RWPE1 (cell line): ENCODE data around the gene TNFAIP2.
A peak's percentile ranks its signal among the peaks of the same experiment; 100 is the strongest.

Experiments used
- CTCF ChIA-PET: fragments of 350-600 bp; sonication (Branson Sonifier 250); formaldehyde crosslinking; extraction: SDS; loops from one replicate; lab custom pipeline; 2021; lab: Yijun Ruan, JAX
- POLR2A ChIA-PET: fragments of 400-600 bp; formaldehyde crosslinking; extraction: SDS; loops from one replicate; lab custom pipeline; 2020; ENCODE audit warnings: antibody characterized with exemption; ENCODE audit not compliant: low non-redundant PET; lab: Yijun Ruan, JAX
- DNase-seq: peaks from one replicate; pipeline ENCODE4 v3.0.0; 2012; ENCODE audit warnings: low spot score
- H3K27ac ChIP-seq: fragments of 450-650 bp; 2 replicates; pipeline ENCODE4 v1.5.1; 2017
- CTCF ChIP-seq: fragments of 450-650 bp; conservative IDR thresholded peaks from 2 replicates; pipeline ENCODE4 v1.5.1; 2017; ENCODE audit warnings: low read depth, mild to moderate bottlenecking

The TNFAIP2 gene

DNA sequence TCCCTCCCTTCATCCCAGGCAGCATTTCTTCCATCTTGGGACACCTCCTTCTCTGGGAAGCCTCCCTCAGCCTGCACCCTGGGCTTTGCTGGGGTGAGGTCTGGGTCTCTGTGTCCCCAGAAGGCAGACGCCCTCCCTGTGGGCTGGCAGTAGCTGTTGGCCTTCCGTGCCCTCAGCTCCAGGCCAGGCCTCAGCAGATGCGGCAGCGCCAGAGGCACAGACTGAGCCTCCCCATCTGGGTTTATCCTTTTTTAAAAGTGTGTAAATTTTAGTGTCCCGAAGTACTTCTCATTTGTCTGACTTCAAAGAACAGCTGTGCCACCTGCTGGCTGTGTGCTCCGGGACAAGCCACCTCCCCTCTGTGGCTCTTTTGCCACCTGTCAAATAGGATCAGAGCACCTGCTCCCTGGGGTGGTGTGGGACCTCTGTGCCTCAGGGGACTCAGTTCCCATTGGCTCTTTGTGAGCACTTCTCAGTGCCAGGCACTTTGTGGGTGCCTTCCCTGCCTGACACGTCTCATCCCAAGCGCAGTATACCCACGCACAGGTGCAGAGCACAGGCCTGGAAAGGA, 17.6 kb upstream of the TNFAIP2 start:
- H3K27ac ChIP-seq: peak overlapping the region; percentile 26
- CTCF ChIA-PET: interaction anchor here (0.5 to 4.3 kb wide), 29 partner anchors 7 to 511 kb away, joined by 3 to 69 read pairs (median 5); partner anchors contain the start of genes LBHD2 and TNFAIP2
- DNase-seq: no peak
- POLR2A ChIA-PET: no interaction called here
- TF ChIP-seq CTCF: no peak

- no peak for TF ChIP-seq CTCF
- CTCF ChIA-PET: interaction anchor here (4.3 kb wide), 1 partner anchor 184 kb away, joined by 69 read pairs; no protein-coding TSS in a partner anchor
- no peak for DNase-seq
- no peak overlapping the region for H3K27ac ChIP-seq
- POLR2A ChIA-PET: no interaction called here
These were observed 15.8 kb upstream of the TNFAIP2 start for GRCh38 chr14:103107455-103107854.

DNA sequence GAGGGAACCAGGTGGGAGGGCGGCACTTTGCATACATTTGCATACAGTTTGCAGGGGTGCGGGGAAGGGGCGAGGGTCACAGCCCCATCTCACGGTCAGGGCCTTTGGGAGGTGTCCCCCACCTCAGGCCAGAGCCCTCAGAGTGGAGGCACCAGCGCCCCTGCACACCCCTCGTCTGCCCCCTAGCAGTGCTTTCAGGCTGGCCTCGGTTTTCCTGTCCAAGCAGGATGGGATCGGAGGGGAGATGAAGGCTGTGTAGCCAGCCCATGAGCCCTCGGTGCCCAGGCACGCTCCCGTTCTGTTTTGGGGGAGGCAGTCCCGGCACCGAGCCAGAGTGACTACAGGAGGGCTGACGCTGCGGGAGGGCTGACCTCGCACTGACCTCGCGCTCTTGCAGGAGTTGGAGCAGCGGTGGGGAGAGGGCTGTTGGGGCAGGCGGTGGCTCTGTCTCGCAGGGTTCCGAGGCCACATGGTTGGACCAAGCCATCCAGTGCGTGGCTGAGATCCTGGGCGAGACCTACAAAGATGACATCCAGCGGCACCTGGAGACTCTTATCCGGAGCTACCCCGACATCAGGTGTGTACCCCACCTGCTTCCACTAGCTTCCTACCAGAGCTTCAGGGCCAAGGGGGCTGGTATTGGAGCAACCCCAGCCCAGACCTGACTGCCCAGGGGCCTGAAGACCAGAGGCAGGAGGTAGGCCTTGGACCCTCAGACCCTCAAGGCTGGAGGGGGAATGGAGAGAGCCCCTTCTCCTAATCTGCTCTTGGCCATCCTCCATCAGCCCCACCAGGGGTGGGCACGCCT, 15.1 kb upstream of the TNFAIP2 start:
- TF ChIP-seq CTCF: no peak
- ChIA-PET CTCF (interaction anchor here (1.2 kb wide), 1 partner anchor 19 kb away, joined by 3 read pairs; no protein-coding TSS in a partner anchor), POLR2A (no interaction called here)
- H3K27ac ChIP-seq: peak overlapping the region; percentile 46; the same call in 1 of the 2 replicates
- DNase-seq: no peak

DNA sequence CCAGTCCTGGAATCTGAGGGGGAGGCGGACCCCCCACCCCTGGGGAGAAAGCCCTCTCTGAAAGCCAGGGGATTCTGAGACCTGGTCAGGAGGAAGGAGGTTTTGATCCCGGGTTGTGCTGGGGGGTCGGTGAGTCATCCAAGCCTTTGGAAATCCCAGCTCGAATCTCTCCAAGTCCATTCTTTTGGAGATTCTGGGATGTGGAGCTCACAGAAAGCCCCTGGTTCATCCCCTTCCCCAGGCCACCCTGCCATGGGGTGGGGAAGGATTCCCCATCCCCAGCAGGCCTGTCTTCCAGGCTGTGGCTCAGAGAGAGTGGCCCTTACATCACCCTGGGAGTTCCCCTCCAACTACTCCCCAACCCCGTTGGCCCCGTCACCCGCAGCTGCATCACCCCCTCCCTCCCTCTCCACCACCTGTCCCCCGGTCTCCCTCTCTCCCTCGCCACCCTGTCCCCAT, 14.5 kb upstream of the TNFAIP2 start:
- POLR2A ChIA-PET: no interaction called here
- CTCF ChIA-PET: interaction anchor here (1.2 kb wide), 1 partner anchor 18 kb away, joined by 3 read pairs; no protein-coding TSS in a partner anchor
- no peak for TF ChIP-seq CTCF
- DNase-seq: no peak
- H3K27ac ChIP-seq: peak overlapping the region; percentile 46; the same call in 1 of the 2 replicates

DNA sequence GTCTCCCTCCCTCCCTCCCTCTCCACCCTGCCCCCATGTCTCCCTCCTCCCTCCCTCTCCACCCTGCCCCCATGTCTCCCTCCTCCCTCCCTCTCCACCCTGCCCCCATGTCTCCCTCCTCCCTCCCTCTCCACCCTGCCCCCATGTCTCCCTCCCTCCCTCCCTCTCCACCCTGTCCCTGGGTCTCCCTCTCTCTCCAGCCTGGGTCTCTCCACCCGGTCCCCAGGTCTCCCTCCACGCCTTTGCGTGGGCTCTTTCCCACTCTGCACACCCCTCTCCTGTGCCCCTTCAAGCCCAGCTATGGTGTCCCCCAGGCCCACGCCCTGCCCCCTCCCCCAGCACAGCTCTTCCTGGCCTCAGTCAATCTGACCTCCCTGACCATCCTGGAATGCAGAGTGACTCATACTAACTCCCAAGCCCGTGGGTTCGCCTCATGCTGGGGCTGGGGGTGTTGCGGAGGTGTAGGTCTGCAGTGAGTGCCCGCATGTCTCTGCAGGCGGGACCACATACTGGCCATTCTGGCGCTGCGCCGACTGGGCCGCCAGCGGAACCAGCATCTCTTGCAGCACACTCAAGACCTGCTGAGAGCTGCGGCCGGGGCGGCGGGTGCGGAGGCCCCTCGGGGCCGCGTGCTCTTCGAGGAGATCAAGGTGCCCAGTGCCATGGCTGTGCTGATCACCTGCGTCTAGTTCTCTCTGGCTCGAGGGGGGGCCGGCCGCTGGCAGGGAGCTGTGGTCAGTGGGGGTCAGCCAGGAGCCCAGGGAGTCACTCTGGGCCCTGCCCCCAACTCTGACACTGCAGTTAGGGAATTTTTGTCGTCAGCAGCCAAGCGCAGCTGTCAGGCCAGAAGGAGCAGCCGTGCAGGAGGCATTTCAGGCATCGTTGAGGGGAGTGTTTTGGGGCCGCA, 13.5 kb upstream of the TNFAIP2 start:
- DNase-seq: no peak

More for the DNA sequence above, 13.5 kb upstream of the TNFAIP2 start:
- ChIA-PET CTCF (interaction anchor here (0.5 to 0.6 kb wide), 3 partner anchors 149 to 281 kb away, joined by 3 to 4 read pairs (median 4); no protein-coding TSS in a partner anchor), POLR2A (no interaction called here)
- no peak for TF ChIP-seq CTCF
- H3K27ac ChIP-seq: peak overlapping the region; percentile 62
